ENCODE measurements around the gene EMCN.

DNA sequence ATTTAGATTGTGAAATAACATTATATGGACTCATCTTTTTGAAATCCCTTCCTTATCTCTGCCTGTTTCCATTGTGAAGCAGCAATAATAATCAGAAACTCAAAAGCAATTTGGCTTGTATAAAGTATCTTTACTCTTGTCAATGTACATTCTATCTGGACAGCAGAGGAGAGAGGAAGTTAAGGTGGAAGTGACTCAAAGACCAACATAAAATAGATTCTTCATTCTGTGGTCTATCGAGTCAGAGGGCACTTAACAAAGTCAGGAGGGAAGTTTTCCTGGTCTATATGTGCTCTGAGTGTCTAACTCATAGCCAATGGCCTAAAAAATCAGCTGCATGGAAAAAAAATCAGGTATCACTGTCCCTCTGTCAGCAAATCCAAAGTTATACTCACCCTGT lies 155.5 kb downstream of the EMCN start:
- TF ChIP-seq POLR2A (IDR thresholded peaks at IDR 0.05): no peak
- TF ChIP-seq, protein P1, sequence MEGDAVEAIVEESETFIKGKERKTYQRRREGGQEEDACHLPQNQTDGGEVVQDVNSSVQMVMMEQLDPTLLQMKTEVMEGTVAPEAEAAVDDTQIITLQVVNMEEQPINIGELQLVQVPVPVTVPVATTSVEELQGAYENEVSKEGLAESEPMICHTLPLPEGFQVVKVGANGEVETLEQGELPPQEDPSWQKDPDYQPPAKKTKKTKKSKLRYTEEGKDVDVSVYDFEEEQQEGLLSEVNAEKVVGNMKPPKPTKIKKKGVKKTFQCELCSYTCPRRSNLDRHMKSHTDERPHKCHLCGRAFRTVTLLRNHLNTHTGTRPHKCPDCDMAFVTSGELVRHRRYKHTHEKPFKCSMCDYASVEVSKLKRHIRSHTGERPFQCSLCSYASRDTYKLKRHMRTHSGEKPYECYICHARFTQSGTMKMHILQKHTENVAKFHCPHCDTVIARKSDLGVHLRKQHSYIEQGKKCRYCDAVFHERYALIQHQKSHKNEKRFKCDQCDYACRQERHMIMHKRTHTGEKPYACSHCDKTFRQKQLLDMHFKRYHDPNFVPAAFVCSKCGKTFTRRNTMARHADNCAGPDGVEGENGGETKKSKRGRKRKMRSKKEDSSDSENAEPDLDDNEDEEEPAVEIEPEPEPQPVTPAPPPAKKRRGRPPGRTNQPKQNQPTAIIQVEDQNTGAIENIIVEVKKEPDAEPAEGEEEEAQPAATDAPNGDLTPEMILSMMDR (IDR thresholded peaks at IDR 0.05): no peak
